HG02678 (cell line): ENCODE data around the gene TRPM2.

Source experiments
- ATAC-seq: cut with Tn5 transposase; IDR thresholded peaks from one replicate; pipeline ENCODE4 v1.9.1; 2021; ENCODE audit warnings: mild to moderate bottlenecking, moderate library complexity; ENCODE audit not compliant: unreplicated experiment

Gene TRPM2

GRCh38 chr21:44370786-44371410 is 17.5 kb downstream of the TRPM2 start:
- no peak for ATAC-seq

- no peak for ATAC-seq
Observed at GRCh38 chr21:44371596-44371995, 18.2 kb downstream of the TRPM2 start.

GRCh38 chr21:44372616-44373015 is 19.2 kb downstream of the TRPM2 start:
- ATAC-seq: no peak

GRCh38 chr21:44374601-44375280 is 21.3 kb downstream of the TRPM2 start:
- ATAC-seq: no peak

GRCh38 chr21:44375281-44375651 is 21.8 kb downstream of the TRPM2 start:
- ATAC-seq: no peak

GRCh38 chr21:44375761-44376241 is 22.4 kb downstream of the TRPM2 start:
- ATAC-seq: no peak

GRCh38 chr21:44376606-44377005 is 23.2 kb downstream of the TRPM2 start:
- no peak for ATAC-seq

- ATAC-seq: no peak
Observed at GRCh38 chr21:44377201-44377921, 23.9 kb downstream of the TRPM2 start.

- no peak for ATAC-seq
Observed at GRCh38 chr21:44377922-44378645, 24.7 kb downstream of the TRPM2 start.

- ATAC-seq: no peak
Observed at GRCh38 chr21:44378646-44379514, 25.5 kb downstream of the TRPM2 start.

- ATAC-seq: no peak
Observed at GRCh38 chr21:44379515-44379848, 26.1 kb downstream of the TRPM2 start.

- ATAC-seq: no peak
Observed at GRCh38 chr21:44379991-44380865, 26.8 kb downstream of the TRPM2 start.

- no peak for ATAC-seq
Observed at GRCh38 chr21:44380876-44381275, 27.5 kb downstream of the TRPM2 start.

- ATAC-seq: no peak
Observed at GRCh38 chr21:44381874-44382273, 28.5 kb downstream of the TRPM2 start.

- no peak for ATAC-seq
Observed at GRCh38 chr21:44382536-44382935, 29.1 kb downstream of the TRPM2 start.

GRCh38 chr21:44383216-44383615 is 29.8 kb downstream of the TRPM2 start:
- ATAC-seq: no peak

- ATAC-seq: no peak
Observed at GRCh38 chr21:44384968-44385367, 31.5 kb downstream of the TRPM2 start.

GRCh38 chr21:44389335-44389734 is 35.9 kb downstream of the TRPM2 start:
- ATAC-seq: no peak

GRCh38 chr21:44390886-44391285 is 37.5 kb downstream of the TRPM2 start:
- no peak for ATAC-seq
